CD4-positive, alpha-beta T cell treated with Interleukin-15 for 1 hour (primary cell): Measurements from ENCODE around the gene C4BPB.

Source experiments
- DNase-seq: peaks from one replicate; pipeline ENCODE4 v3.0.0-alpha.2; 2020

The C4BPB gene

DNA sequence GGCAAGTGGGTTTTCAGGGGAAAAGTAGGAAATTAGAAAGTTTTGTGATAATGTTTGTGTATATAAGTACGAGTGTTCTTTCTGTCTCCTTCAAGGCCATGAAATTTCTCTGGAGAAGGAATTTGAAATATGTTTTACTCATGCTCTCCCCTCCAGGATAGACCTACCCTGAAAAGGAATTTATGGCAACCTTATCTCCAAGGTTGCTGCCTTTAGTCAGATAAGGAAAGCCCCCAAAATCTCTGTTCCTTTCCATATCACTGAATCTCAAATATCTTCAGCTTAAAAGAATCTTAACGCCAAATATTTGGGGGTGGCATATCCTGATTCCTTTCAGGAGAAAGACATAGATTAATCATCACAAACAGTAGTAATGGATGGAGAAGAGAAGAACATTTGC, 499 bp upstream of the C4BPB start:
- no peak for DNase-seq

DNA sequence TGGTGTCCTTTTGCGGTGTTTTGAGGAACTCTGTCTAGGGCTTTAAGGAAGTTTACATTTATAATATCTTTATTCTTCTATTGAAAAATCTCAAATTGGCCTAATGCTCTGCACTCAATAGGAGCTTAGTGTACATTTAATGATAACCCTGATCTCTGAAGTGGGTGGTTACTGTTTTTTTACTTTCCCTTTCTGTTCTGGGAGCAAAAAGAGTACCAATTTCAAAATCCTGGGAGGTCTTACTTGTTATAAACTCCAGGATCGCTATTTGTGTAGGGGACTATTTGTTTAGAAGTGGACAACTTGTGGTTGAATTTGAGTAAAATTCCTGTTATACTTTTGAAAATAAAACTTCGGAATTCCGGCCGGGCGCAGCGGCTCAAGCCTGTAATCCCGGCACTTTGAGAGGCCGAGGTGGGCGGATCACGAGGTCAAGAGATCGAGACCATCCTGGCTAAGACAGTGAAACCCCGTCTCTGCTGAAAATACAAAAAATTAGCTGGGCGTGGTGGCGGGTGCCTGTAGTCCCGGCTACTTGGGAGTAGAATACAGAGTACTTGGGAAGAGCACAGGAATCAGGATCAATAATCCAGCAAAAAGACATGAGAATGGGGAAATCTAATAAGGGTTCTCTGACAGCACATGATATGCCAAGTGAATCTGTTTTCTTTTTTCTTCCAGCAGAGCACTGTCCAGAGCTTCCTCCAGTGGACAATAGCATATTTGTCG, 1.1 kb downstream of the C4BPB start:
- no peak for DNase-seq

DNA sequence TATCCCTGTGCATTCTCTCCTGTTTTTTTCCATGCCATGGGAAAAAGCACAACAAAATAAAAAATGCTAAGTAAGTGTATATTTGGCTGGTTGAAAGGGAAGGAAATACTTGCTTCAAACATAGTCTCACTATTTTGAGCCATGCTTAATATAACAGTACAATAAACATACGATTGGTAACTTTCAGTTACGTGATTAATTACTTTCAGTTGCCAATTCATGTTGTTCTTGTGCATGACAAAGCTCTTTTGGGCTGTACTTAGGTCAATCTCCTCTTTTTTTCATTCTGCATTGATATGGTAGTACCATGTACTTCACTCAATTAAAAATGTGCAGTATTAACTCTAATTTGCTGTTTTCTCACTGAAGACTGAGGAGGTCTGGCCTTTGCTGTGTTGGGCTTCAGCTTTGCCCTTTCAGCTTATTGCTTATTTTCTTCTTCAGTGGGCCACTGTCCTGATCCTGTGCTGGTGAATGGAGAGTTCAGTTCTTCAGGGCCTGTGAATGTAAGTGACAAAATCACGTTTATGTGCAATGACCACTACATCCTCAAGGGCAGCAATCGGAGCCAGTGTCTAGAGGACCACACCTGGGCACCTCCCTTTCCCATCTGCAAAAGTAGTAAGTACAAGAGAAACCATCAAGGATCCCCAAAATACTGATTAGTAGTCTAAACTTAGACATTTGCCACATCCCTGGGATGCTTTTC, 2.7 kb downstream of the C4BPB start:
- no peak for DNase-seq

DNA sequence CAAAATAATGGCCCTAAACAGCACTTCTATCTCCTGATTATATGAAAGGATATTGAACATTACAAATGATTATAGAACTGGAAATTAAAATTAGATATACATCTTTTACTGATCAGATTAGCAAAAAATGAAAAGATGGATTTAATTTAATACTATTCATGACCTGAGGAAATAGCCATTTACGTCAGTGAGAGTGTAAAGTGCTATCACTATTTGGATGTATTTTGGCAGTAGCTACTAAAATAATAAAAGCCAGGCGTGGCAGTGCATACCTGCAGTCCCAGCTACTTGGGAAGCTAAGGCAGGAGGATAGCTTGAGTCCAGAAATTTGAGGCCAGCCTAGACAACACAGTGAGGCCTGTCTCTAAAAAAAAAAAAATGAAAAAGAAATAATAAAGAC, 5.3 kb downstream of the C4BPB start:
- no peak for DNase-seq

DNA sequence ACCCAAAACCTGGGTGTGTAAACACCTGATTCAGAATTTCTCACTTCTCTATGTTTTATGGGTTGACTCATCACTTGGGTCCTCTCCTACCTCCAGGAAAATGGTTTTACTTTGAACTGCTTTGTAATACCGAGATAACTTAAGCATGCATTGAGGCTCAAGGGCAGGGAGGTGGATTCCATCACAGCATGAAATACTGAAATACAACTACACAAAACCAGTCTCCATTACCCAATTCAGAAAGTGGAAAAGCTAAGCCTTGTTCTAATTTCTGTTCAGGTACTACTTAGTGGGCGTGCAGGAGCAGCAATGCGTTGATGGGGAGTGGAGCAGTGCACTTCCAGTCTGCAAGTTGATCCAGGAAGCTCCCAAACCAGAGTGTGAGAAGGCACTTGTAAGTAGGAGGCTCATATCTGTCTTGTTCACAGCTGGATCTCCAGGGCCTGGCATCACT, 9.2 kb downstream of the C4BPB start:
- no peak for DNase-seq

DNA sequence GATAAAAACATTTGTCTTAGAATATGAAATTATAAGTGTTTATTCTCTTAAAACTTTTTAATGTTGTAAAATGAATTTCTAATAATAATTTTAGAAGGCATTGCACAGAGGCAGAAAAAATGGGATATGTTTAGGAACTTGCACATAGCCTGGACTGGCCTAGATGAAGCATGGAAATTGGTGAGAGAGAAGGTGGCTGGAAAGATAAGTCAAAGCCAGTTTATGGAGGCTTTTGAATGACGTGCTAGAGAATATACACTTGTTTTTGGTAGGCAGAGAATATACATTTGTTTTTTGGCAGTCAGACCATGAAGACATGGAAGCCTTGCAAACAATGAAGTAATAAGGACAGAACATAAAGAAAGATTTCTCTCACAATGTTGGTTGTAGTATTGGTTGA, 13.1 kb downstream of the C4BPB start:
- no peak for DNase-seq

DNA sequence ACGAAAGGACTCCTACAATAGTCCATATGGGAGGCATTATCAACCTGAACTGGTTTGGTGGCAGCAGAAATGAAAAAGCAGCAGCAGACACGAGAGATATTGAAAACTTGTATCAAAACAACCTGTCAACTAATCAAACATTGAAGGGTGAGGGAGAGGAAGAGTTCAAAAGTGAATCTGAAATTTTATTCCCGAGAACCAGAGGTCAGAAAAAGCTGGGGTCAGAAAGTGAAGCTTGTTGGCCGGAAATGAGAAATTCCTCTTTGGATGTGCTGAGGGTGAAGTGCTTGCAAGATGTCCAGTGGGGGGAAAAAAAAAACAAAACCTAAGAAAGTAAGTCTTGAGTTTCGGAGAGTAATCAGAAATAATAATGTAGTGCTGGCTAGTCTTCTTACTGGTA, 13.5 kb downstream of the C4BPB start:
- DNase-seq = no peak

DNA sequence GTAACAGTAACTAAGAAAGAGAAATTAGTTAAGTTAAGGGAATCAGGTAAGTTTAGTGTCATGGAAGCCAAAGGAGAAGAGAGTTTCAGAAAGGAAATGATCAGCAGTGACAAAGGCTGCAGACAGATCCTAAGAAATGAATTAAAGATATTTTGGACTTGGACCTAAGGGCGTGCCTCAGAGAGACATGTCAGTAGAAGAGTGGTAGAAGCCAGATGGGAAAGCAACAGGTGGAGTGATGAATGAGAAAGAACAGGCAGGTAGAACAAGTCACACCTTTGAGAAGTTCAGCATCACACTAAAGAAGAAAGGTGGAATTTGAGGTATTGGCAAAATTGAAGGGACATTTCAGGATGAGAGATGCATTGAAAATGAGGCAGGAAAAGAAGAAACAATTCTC, 14.0 kb downstream of the C4BPB start:
- no peak for DNase-seq

DNA sequence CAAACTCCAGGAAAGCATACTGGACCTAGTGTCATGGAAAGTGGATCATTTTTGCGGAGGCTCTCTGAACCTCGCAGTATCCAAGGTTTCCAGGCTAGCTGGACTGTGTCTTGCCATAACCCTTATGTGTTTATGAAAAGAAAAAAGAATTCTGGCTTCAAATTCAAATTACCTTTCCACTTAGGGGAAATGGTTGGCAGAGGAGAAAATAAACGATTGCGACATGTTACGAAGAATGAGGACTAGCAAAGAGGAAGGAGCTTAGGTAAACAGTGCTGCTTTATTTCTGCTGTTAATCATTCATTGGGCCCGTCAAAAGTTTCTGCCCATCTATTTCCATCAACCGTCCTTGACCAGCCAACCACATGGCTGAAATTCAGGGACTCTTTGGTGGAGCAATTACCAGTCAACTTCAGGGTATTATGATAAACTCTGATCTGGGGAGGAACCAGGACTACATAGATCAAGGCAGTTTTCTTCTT, 15.3 kb downstream of the C4BPB start, which contains the start of gene C4BPA:
Gene C4BPA (plus strand): TSS at position 342 of the 482 bp plus-strand sequence. CDS start 8,793 bp downstream, outside the sequence.
- DNase-seq = no peak

DNA sequence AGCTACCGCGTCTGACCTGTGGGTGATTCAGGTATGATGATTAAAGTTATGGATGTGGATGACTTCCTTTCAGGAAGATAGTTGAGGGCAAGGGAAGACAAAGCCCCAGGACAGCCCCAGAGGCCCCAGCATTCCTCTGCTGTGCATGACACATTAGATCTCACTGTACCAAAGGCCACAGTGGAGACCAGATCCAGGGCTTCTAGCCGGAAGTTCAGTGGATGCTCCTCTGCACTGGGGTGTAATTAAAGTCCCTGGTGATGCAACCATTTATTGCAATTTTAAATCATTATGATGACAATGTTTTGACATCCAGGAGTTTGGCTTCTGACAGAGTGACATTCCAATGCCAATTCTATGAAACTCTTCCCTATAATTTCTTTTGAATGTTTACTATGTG, 20.3 kb downstream of the C4BPB start:
- DNase-seq = no peak

DNA sequence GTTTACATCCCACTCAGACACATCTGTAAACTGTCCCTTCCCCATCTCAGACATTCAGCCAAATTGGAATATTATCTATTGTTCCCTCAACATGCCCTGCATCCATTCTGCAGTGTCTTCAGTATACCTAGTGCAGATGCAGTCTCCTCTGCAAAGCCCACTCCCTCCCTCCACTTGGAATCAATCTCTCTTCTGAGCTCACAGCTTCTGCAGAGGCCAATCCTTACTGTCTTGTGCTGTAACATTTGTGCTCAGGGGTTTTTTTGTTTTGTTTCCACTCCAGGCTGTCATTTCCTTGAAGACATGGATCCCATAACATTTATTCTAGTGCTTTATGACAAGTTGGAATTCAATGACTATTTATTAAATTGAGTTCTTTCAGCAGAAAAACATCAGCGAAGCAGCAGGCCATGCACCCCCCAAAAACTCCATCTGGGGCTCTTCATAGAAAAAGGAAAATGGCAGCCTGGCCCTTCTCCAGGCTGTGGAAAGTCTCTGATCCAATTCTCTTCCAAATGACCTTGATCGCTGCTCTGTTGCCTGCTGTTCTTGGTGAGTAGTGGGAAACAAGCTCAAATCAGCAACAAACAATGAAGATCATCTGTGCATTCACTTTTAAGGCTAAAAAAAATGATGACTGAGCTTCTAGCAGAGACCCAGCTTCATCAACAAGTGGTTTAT, 24.1 kb downstream of the C4BPB start:
- DNase-seq = no peak

DNA sequence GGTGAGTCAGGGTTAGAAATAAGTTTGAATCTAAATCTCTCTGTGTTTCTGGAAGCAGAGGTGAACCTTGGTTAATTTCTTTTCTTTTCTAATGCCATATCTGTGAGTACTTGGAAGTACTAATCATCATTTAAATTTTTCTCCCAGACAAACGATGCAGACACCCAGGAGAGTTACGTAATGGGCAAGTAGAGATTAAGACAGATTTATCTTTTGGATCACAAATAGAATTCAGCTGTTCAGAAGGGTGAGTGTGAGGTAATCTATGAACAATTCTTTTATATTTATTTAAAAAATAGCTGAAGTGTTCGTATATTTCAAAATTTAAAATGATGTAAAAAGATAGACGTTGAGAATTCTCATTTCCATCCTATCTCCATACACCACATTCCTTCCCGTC, 26.6 kb downstream of the C4BPB start:
- no peak for DNase-seq

DNA sequence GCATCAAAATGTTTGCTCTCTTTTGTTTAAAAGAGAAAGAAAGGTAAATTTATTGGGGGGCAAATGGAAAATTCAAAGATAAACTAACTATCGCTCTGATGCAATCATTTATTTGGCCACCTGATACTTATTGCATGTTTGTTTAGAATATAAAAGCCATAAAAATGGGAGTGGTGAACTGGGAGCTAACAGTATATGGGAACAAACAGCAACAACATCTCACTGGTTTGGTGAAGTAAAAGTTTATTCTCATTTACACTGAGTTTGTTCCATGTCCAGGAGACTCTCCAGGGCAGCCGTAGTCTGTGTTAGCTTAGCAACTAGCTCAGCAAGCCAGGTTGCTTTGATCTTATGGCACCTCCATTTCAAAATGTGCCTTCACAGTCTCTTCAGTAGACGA, 35.7 kb downstream of the C4BPB start:
- no peak for DNase-seq

DNA sequence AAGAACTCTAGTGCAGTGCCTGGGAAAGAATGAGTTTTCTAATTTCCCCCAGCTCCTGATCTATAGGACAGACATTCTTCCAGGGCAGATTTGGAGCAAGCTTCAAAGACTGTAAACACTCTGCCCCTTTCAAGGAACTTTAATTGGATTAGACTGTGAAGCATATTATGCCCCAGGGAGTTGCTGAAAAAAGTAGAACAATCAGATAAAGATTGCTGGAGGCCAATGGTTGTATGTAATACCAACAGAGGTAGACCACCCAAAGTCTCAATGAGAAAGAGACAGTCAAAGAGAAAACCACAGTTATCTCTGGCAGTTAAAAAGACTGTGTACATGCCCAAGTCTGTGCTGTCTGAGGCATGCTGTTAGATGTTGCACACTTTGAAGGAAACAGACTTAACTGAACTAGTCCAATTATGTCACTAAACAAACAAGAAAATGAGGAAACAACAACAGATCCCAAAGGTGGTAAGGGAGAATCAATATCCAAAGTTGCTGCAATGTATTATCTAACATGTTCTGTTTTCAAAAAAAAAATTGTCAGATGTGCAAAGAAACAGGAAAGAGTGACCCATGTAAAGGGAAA, 39.8 kb downstream of the C4BPB start:
- DNase-seq = no peak

DNA sequence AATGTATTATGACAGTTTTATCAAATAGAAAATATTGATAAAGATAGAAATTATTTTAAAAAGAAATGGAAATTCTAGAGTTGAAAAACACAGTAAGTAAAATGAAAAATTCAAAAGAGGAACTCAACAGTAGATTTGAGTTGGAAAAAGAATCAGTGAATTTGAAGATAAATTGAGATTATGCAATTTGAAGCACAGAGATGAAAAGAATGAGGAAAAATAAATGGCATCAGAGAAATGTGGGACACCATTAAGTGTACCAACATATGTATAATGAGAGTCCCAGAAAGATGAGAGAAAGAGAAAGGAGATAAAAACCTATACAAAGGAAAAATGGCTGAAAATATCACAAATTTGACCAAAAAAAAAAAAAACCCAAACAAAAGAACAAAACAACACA, 40.4 kb downstream of the C4BPB start:
- no peak for DNase-seq

DNA sequence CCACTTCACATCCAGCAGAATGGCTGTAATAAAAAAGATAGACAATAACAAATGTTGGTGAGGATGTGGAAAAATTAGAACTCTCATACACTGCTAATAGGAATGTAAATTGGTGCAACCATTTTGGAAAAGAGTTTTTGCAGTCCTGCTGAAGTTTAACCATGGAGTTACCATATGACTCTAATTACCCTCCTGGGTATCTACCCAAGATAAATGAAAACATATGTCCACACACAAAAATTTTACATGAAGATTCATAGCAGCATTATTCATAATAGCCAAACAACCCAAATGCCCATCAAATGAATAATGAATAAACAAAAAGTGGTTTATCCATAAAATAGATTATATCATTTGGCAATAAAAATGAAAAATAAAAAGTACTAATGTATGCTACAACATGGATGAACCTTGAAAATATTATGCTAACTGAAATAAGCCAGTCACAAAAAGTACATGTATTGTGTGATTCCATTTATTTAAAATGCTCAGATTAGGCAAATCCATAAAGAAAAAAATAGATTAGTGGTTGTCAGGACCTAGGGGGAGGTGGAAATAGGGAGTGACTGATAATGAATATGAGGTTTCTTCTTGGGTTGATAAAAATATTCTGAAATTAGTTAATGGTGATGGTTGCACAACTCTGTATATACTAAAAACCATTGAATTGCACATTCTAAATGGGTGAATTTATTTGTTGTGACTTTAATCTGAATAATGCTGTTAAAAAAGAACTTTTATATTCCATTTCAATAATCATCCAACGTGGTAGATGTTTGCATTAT, 41.8 kb downstream of the C4BPB start:
- no peak for DNase-seq

DNA sequence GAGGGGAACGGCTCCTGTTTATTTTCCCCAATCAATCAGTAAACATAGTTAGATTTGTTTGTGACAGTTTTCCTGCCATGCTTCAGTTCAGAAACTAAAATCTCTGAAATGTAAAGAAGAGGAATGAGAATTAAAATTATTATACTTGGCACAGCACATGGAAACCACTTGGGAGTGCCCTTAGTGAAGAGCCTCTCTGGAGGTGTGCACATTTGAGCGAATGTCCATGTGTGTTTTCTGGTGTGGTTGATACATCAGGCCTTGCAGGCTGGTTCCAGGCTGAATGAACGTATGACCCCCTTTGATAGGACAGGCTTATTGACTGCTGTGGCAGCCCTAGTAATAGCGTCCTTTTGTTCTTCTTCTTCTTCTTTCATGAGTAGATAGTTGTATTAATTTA, 42.5 kb downstream of the C4BPB start:
- DNase-seq = no peak

DNA sequence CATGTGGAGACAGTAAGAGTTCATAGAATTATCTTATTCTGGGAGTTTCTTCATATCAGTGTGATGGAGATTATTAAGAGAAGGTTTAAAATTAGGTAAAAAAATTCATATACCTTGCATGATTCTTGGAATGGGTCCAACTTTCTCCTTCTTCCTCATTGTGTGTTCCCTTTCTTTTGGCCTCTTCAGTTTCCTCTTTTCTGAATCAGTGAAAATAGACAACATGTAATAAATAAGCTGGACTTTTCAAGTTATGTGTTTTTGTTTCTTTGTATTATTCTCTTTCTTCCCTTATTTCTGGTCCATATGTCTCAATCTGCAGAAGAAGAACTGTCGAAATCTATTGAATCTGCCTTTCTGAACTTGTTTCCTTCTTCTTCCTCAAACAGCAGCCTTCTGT, 45.9 kb downstream of the C4BPB start:
- no peak for DNase-seq

DNA sequence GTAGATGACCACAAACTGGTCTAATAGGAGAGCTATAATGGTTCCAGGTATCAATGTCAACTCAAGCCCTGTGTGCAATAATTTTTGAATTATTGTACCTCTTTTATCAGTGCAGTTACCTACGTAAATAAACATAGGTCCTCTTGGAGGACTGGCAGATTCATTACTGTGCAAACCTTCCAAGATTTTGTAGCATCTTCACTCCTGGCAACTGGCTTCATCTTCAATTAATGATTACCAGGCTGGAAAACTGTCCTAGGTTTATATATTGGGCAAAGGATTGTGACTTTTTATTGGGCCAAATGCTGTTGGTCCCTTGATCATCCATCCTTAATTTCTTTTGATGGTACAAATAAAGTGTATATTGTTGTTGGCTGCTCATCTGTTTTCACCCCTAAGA, 51.0 kb downstream of the C4BPB start:
- DNase-seq = no peak

DNA sequence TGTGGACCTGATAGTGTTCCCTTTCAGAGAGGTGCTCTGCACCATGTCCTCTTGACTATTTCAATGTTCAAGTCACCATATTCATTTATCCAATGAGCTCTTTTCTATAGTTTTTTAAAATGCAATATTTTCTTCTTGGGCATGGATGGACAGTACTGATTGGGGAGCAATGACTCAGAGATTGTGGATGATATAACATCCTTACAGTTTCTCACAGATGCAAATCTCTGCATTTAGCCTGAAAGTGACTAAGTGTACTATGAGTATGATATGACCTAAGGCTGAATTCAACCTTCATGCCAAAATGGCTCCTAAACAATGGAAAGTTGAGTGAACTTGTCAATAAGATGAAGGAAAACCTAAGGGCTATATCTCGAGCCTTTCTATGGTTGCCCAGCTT, 51.9 kb downstream of the C4BPB start:
- DNase-seq = no peak

DNA sequence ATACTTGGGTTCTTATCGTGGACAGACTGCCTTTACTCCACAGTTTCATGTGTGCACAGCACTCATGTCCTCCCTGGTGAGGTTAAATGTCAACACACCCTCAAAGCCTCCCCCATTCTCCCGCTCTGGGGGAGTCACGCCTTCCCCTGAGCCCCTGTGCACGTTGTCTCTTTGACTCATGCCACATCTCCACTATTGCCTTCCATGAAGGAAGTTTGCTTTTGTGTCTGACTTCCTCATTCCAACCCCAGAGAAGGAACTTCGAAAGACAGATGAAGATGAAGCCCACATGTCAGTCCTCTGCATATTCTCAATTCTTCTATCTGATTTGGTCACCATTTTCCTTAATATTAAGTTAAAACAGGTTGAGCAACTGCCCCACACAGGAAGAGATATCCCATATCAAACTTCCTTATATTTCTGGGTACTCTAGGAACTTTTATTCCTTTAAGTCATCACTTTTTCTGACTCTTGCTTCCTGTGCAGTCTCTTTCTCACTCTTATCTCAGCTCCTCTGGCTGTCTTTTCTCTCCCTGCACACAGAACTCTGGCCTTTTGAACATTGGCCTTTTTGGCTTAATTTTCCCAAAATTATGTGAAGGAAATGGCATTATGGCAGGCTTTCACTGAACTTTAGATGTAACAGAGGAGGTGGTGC, 56.9 kb downstream of the C4BPB start:
- DNase-seq = no peak
